SK-N-SH (cell line): ENCODE measurements around the gene CATSPERB. TPM values are rescaled to one million over a fixed set of nuclear protein-coding genes. Genes with fewer than 3 reads are reported as not detected.

Source experiments
- polyA plus RNA-seq, 3 experiments: library from polyadenylated mRNA; depleted of rRNA; stranded (reverse); fragments of >200 nt; gene quantifications; 2 replicates each; pipeline ENCODE4 v1.2.3, GENCODE V29; 2012
- small RNA-seq, 7 experiments: library from RNA; depleted of rRNA; stranded (forward); fragments of <200 nt; gene quantifications; one replicate each; pipeline ENCODE3, GENCODE V24; 2012

Gene CATSPERB
- polyA plus RNA-seq, 1 of the 3 experiments (the other 2 are of a cell fraction) = 0.08 TPM

Small RNA genes within 50 kb of the gene (small RNA-seq; reads per million reads assigned to genes)
- gene AL133373.1 (0 reads per million in 7 experiments), gene POLR3GP1 (0 reads per million in 7 experiments), gene RF00012 (0 reads per million in 7 experiments)

Other genes starting within 250 kb of the CATSPERB start
- gene PPP4R3A, start 221.8 kb downstream of the CATSPERB start, polyA plus RNA-seq (2012; rRNA removed) = 32.1 and 34.9 TPM in 2 replicates
- gene TC2N, start 135.4 kb upstream of the CATSPERB start, polyA plus RNA-seq (2012; rRNA removed) = 0.02 TPM in 1 of 2 replicates, not detected in the other
- gene FBLN5, start 215.6 kb upstream of the CATSPERB start, polyA plus RNA-seq (2012; rRNA removed) = 36.7 and 39.8 TPM in 2 replicates